Activated CD4-positive, alpha-beta T cell treated with anti-CD3 and anti-CD28 coated beads for 4 hours (primary cell): Measurements from ENCODE around the gene DNAH14.
"Not testable (repeated sequence)": the region's sequence is repeated elsewhere in the genome, so short reads cannot be mapped to it uniquely, and the experiment has no call there.

Experiments
- DNase-seq, 2 donors: peaks; one replicate each; pipeline ENCODE4 v3.0.0-alpha.2; 2020

DNAH14 gene

DNA sequence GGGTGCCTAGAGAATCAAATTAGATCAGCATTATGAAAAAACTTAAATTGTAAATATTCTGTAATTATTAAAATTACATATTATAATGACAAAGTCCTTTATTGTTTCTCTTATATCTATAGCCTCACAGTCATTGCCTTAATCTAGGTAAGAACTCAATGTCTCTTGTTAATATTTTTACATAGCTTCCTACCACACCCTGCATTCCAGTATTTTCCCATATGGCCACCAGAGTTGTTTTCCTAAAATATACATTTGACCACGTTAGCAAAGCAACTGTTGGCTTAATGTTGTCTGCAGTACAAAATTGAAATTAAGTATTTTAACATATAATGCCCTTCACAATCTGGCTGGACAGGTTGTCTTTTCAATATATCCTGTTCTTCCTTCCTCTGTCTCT, 230.3 kb downstream of the DNAH14 start:
- DNase-seq: no peak

DNA sequence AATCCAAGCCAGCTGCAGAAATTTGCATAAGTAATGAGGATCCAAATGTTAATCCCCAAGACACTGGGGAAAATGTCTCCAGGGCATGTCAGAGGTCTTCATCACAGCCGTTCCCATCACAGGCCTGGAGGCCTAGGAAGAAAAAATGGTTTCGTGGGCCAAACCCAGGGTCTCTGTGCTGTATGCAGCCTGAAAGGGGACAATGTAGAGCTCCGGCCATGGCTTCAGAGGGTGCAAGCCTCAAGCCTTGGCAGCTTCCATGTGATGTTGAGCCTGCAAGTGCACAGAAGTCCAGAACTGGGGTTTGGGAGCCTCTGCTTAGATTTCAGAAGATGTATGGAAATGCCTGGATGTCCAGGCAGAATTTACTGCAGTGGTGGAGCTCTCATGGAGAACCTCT, 247.9 kb downstream of the DNAH14 start:
- not testable (repeated sequence) for DNase-seq

GRCh38 chr1:225179686-225180085, 250.2 kb downstream of the DNAH14 start:
- no peak for DNase-seq

DNA sequence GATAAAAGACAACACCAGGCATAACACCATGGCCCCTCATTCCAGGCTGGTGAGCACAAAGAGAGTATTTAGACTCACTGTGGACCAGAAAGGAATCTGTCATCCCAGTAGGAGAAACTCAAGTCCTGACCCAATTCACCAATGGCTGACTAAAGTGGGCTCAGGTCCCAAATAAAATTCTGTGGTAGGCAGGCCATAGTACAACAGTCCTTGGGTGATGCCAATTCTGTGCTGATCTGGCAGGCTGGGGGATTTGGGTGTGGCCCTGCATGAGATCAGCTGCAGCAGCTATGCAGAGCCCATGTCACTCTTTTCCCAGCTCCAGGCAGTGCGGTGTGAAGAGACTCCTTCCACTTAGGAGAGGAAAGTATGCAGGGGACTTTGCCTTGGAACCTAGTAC, 253.2 kb downstream of the DNAH14 start:
- no peak for DNase-seq

GRCh38 chr1:225191199-225191753, 261.8 kb downstream of the DNAH14 start:
- no peak for DNase-seq

- no peak for DNase-seq
Measured at GRCh38 chr1:225201447-225201846, 272.0 kb downstream of the DNAH14 start.

GRCh38 chr1:225207791-225208190, 278.3 kb downstream of the DNAH14 start:
- DNase-seq: no peak

DNA sequence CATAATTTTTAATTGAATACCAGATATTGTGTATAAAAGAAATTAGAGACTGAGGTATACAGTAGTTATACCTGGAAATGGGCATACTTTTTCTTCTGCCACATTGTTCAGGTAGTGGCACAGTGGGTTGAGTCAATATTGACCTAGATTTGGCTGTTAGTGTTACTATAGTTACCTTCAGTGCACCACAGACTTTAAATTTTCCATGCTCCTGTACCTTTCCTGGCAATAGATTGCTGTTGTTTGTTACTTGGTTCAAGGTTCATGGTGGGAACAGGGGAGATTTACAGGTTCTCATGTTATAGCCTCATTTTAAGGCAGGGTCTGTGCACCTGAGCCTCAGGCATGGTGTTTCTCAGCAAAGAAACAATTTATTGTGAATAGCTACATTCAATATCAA, 279.7 kb downstream of the DNAH14 start:
- no peak for DNase-seq

GRCh38 chr1:225210180-225210579, 280.7 kb downstream of the DNAH14 start:
- DNase-seq: not testable (repeated sequence)

DNA sequence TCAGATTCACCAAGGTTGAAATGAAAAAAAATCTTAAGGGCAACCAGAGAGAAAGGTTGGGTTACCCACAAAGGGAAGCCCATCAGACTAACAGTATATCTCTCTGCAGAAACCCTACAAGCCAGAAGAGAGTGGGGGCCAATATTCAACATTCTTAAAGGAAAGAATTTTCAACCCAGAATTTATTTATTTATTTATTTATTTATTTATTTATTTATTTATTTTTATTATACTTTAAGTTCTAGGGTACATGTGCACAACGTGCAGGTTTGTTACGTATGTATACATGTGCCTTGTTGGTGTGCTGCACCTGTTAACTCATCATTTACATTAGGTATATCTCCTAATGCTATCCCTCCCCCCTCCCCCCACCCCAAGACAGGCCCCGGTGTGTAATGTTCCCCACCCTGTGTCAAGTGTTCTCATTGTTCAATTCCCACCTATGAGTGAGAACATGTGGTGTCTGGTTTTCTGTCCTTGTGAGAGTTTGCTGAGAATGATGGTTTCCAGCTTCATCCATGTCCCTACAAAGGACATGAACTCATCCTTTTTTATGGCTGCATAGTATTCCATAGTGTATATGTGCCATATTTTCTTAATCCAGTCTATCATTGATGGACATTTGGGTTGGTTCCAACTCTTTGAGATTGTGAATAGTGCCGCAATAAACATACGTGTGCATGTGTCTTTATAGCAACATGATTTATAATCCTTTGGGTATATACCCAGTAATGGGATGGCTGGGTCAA, 282.4 kb downstream of the DNAH14 start:
- DNase-seq: not testable (repeated sequence)

DNA sequence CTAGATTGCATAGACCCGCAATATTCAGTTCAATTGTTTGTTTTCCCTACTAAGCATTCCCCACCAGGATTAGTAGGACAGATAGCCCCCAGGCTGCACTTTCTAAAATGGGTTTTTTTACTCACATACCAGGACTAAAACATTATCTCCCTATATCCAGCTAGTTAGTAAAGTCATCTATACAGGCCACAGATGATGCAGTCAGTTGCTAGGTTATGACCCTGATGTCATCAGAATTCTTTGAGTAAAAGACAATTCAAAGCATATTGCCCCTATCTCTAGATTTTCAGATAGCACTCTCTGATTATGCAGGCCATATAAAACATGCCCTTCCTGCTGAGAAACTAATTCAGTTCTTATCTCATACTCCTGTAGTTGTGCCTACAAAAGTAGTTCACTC, 294.8 kb downstream of the DNAH14 start:
- DNase-seq: no peak

DNA sequence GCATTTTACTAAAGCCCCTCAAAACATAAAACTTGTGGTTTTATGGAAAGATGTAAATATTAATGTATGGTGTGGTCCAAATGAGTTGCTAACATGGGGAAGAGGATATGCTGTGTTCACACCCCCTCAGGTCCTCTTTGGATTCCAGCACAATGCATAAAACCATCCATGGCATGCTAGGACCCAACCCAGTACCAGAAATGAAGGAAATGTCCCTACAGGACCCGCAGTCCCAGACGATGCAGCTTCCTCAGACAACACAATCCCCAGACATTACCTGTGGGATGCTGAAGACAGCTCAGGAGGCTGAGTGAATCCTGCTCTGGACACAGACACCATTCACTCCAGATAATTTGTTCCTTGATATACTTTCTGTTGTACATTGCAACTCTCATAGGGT, 296.2 kb downstream of the DNAH14 start:
- no peak for DNase-seq

DNA sequence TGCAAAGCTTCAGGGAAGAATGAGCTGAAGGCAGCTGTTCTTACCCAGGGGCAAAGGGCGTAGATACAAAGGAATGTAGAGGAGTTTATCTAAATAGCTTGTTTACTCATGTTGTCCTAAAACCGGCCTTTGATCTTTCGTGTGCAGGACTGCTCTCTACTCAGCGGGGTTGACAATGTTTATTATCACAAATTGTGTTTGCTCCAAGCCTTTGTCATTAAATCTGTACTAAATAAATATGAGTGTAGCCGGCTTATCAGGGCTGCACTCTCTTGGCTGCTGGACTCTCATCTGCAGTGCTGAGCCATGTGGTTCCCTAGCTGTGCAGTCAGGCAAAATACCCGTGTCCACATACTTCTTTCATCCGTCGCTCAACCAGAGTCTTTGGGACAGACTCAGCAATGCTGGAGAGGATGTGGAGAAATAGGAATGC, 299.4 kb downstream of the DNAH14 start:
- no peak for DNase-seq

- not testable (repeated sequence) for DNase-seq
Measured at GRCh38 chr1:225229429-225229828, 300.0 kb downstream of the DNAH14 start.

DNA sequence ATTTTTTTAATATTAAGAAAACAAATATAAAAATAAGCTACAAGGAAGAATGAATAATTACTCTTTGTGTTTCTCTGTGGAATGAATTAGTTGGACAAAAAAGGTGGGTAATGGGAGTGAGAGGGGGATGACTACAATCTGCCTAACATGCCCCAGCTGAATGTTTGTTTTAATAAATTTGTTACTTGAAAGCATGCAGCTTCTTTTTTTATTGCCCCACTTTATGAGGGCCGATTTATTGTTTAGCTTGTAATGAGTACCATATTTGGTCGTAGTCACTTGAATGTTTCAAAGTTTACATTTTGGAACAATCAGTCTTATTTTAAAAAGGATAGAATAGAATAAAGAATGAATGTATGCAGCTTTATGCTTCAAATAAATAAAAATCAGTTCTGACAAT, 301.0 kb downstream of the DNAH14 start:
- no peak for DNase-seq

DNA sequence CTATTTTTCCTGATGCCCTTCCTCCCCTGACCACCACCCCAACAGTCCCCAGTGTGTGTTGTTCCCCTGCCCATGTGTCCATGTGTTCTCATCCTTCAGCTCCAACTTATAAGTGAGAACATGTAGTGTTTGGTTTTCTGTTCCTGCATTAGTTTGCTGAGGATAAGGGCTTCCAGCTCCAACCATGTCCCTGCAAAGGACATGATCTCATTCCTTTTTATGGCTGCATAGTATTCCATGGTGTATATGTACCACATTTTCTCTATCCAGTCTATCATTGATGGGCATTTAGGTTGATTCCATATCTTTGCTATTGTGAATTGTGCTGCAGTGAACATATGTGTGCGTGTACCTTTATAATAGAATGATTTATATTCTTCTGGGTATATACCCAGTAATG, 303.5 kb downstream of the DNAH14 start:
- DNase-seq: not testable (repeated sequence)

DNA sequence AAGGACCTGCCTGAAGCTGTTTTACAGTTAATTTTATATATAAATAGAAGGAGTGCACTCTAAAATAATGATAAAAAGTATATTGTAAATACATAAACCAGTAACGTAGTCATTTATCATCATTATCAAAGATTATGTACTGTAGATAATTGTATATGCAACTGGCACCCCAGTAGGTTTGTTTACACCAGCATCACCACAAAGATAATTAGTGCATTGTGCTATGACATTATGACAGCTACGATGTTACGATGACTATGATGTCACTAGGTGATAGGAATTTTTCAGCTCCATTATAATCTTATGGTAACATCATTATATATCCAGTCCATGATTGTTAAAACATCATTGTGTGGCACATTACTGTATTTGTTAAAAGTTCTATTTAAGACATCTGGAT, 313.1 kb downstream of the DNAH14 start:
- no peak for DNase-seq

GRCh38 chr1:225250432-225250831, 321.0 kb downstream of the DNAH14 start:
- DNase-seq: no peak

- DNase-seq: no peak
Measured at GRCh38 chr1:225253173-225253572, 323.7 kb downstream of the DNAH14 start.

GRCh38 chr1:225253784-225254183, 324.3 kb downstream of the DNAH14 start:
- no peak for DNase-seq

- DNase-seq: no peak
Measured at GRCh38 chr1:225254676-225255075, 325.2 kb downstream of the DNAH14 start.

DNA sequence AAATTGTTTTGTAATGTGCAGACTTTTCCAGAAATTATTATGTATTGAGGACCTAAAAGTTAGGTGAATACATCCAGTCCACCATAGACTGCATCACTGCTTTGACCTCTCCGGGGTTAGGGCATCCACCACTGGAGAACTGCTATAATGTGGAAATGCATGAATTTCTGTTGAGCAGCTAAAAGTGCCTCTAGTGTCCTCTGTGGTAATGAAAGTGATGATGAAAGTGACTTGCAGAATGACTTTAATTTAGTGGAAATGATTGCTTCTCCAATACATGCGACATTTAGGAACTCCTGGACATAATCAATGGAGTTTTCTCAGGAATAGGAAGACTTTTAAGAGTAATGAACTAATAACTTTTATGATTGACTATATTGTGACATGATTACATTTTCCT, 327.6 kb downstream of the DNAH14 start:
- no peak for DNase-seq

DNA sequence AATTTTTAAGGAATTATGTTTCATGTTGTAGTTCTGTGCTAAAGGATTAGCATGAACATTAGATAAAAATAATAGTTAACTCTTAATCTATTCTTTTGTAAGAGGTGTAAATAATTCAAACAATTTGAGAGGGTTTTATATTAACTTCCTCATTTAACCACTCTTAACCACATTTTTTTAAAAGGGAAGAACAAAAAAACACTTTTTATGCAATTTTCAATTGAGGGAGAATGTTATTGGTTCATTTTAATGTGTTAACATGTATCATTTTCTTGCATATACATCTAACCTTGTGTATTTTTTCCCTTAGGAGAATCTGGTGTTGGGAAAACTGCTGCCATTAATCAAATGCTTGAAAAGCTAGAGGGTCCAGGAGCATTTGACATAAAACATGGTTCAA, 329.3 kb downstream of the DNAH14 start:
- no peak for DNase-seq

DNA sequence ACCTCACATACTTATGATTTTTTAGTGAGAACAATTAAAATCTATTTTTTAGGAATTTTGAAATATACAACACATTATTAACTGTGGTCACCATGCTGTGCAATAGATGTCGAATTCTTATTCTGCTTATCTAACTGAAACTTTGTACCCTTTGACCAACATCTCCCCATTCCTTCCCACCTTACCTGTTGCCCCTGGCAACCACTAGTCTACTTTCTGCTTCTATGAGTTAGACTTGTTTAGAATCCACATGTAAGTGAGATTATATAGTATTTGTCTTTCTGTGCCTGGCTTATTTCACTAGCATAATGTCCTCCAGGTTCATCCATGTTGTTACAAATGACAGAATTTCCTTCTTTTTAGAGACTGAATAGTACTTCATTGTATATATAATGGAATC, 330.1 kb downstream of the DNAH14 start:
- DNase-seq: no peak

DNA sequence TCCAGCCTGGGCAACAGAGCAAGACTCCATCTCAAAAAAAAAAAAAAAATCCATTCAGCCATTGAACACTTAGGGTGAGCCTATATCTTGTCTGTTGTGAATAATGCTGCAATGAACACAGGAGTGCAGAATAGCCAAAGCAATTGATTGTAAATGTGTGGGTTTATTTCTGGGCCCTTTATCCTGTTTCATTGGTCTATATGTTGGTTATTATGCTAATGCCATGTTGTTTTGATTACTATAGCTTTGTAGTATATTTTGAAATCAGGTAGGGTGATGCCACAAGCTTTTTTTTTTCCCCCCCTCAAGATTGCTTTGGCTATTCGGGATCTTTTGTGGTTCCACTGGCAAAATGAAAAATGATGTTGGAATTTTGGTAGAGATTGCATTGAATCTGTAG, 330.8 kb downstream of the DNAH14 start:
- DNase-seq: no peak
